HEK293 (cell line): Measurements from ENCODE around the gene PGAP1.

ENCODE experiments used
- CTCF ChIA-PET: fragments of 350-600 bp; formaldehyde crosslinking; extraction: SDS; loops from one replicate; lab custom pipeline; 2021; ENCODE audit warnings: antibody characterized with exemption; lab: Yijun Ruan, JAX
- POLR2A ChIA-PET: fragments of 300-600 bp; formaldehyde crosslinking; extraction: SDS; loops from one replicate; lab custom pipeline; 2020; ENCODE audit warnings: antibody characterized with exemption, inconsistent platforms; lab: Yijun Ruan, JAX
- H3K27ac ChIP-seq: fragments of 200-500 bp; sonication (Bioruptor generic); 2 replicates; pipeline ENCODE4 v1.5.1; 2014; ENCODE audit warnings: low read depth, low read length, control low read depth, inconsistent platforms; ENCODE audit errors: extremely low read depth
- H3K36me3 ChIP-seq, 2 experiments: fragments of 200-500 bp in 1 of 2; sonication (Bioruptor generic) in 1 of 2; 1 replicate in 1 of 2; 2 replicates in 1 of 2; pipeline ENCODE4 v1.5.1; 2014 to 2017; ENCODE audit warnings: inconsistent platforms in 2 of 2, low read length in 2 of 2; ENCODE audit not compliant: control insufficient read depth in 2 of 2, insufficient read depth in 1 of 2
- H3K4me1 ChIP-seq: fragments of 200-500 bp; sonication (Bioruptor generic); 2 replicates; pipeline ENCODE4 v1.5.1; 2014; ENCODE audit warnings: mild to moderate bottlenecking, low read length, inconsistent platforms; ENCODE audit not compliant: control insufficient read depth, insufficient read depth
- H3K4me3 ChIP-seq: 2 replicates; pipeline ENCODE4 v1.5.1; 2011; ENCODE audit warnings: low read depth, mild to moderate bottlenecking, control low read depth, low read length, moderate library complexity
- H3K9me3 ChIP-seq: fragments of 200-500 bp; sonication (Bioruptor generic); 2 replicates; pipeline ENCODE4 v1.5.1; 2014; ENCODE audit warnings: low read depth, low read length, inconsistent platforms; ENCODE audit not compliant: control insufficient read depth, insufficient read depth
- ATF2 ChIP-seq: fragments of 450-650 bp; formaldehyde crosslinking; IDR thresholded peaks from 2 replicates; pipeline ENCODE4 v1.5.1; 2016; ENCODE audit warnings: missing biosample characterization, missing genetic modification characterization, low read depth
- IKZF3 ChIP-seq: fragments of 450-650 bp; IDR thresholded peaks from 2 replicates; pipeline ENCODE4 v1.5.0; 2018; ENCODE audit warnings: missing biosample characterization, mild to moderate bottlenecking, missing genetic modification characterization, moderate library complexity
- REPIN1 ChIP-seq: fragments of 450-650 bp; formaldehyde crosslinking; IDR thresholded peaks from 2 replicates; pipeline ENCODE4 v1.5.1; 2017; ENCODE audit warnings: missing biosample characterization, missing genetic modification characterization, low read depth
- ZBTB17 ChIP-seq: fragments of 450-650 bp; formaldehyde crosslinking; IDR thresholded peaks from 2 replicates; pipeline ENCODE4 v1.5.1; 2016; ENCODE audit warnings: missing biosample characterization, missing genetic modification characterization
- ZBTB20 ChIP-seq: fragments of 450-650 bp; formaldehyde crosslinking; IDR thresholded peaks from 2 replicates; pipeline ENCODE4 v1.5.1; 2016; ENCODE audit warnings: missing biosample characterization, missing genetic modification characterization
- ZBTB21 ChIP-seq: fragments of 450-650 bp; formaldehyde crosslinking; IDR thresholded peaks from 2 replicates; pipeline ENCODE4 v1.5.1; 2017; ENCODE audit warnings: missing biosample characterization, missing genetic modification characterization
- ZFHX2 ChIP-seq: fragments of 450-650 bp; formaldehyde crosslinking; conservative IDR thresholded peaks from 2 replicates; pipeline ENCODE4 v1.5.1; 2016; ENCODE audit warnings: missing biosample characterization, missing genetic modification characterization
- ZNF10 ChIP-seq: fragments of 450-650 bp; formaldehyde crosslinking; IDR thresholded peaks from 2 replicates; pipeline ENCODE4 v1.5.1; 2017; ENCODE audit warnings: missing biosample characterization, missing genetic modification characterization
- ZNF223 ChIP-seq: fragments of 450-650 bp; formaldehyde crosslinking; IDR thresholded peaks from 2 replicates; pipeline ENCODE4 v1.5.1; 2016; ENCODE audit warnings: missing biosample characterization, missing genetic modification characterization
- ZNF24 ChIP-seq: fragments of 450-650 bp; formaldehyde crosslinking; IDR thresholded peaks from 2 replicates; pipeline ENCODE4 v1.5.1; 2016; ENCODE audit warnings: missing biosample characterization, missing genetic modification characterization
- ZNF292 ChIP-seq: fragments of 450-650 bp; formaldehyde crosslinking; IDR thresholded peaks from 2 replicates; pipeline ENCODE4 v1.5.1; 2016; ENCODE audit warnings: low read depth, missing biosample characterization, missing genetic modification characterization, borderline replicate concordance
- ZNF37A ChIP-seq: fragments of 450-650 bp; IDR thresholded peaks from 2 replicates; pipeline ENCODE4 v1.5.1; 2018; ENCODE audit warnings: missing biosample characterization, missing genetic modification characterization
- ZNF433 ChIP-seq: fragments of 450-650 bp; formaldehyde crosslinking; IDR thresholded peaks from 2 replicates; pipeline ENCODE4 v1.5.1; 2016; ENCODE audit warnings: missing biosample characterization, missing genetic modification characterization, low read depth
- ZNF473 ChIP-seq: fragments of 450-650 bp; formaldehyde crosslinking; IDR thresholded peaks from 2 replicates; pipeline ENCODE4 v1.5.1; 2017; ENCODE audit warnings: missing biosample characterization, missing genetic modification characterization
- ZNF529 ChIP-seq: fragments of 450-650 bp; formaldehyde crosslinking; IDR thresholded peaks from 2 replicates; pipeline ENCODE4 v1.5.1; 2017; ENCODE audit warnings: missing genetic modification characterization, missing biosample characterization; ENCODE audit not compliant: insufficient replicate concordance
- ZNF544 ChIP-seq: fragments of 450-650 bp; formaldehyde crosslinking; IDR thresholded peaks from 2 replicates; pipeline ENCODE4 v1.5.0; 2017; ENCODE audit warnings: missing biosample characterization, missing genetic modification characterization
- ZNF585B ChIP-seq: fragments of 450-650 bp; formaldehyde crosslinking; IDR thresholded peaks from 2 replicates; pipeline ENCODE4 v1.5.1; 2016; ENCODE audit warnings: missing biosample characterization, missing genetic modification characterization
- ZNF596 ChIP-seq: fragments of 450-650 bp; IDR thresholded peaks from 2 replicates; pipeline ENCODE4 v1.5.0; 2018; ENCODE audit warnings: missing biosample characterization, mild to moderate bottlenecking, missing genetic modification characterization, moderate library complexity
- ZNF621 ChIP-seq: fragments of 450-650 bp; formaldehyde crosslinking; IDR thresholded peaks from 2 replicates; pipeline ENCODE4 v1.5.1; 2017; ENCODE audit warnings: missing biosample characterization, missing genetic modification characterization
- ZNF629 ChIP-seq: fragments of 450-650 bp; formaldehyde crosslinking; IDR thresholded peaks from 2 replicates; pipeline ENCODE4 v1.5.1; 2017; ENCODE audit warnings: missing biosample characterization, missing genetic modification characterization
- ZNF645 ChIP-seq: fragments of 450-650 bp; formaldehyde crosslinking; IDR thresholded peaks from 2 replicates; pipeline ENCODE4; 2016; ENCODE audit warnings: missing biosample characterization, missing genetic modification characterization
- ZNF660 ChIP-seq: fragments of 450-650 bp; IDR thresholded peaks from 2 replicates; pipeline ENCODE4 v1.5.1; 2018; ENCODE audit warnings: missing biosample characterization, mild to moderate bottlenecking, missing genetic modification characterization
- ZNF747 ChIP-seq: fragments of 450-650 bp; formaldehyde crosslinking; IDR thresholded peaks from 2 replicates; pipeline ENCODE4 v1.5.1; 2016; ENCODE audit warnings: missing biosample characterization, missing genetic modification characterization
- ZNF768 ChIP-seq: fragments of 450-650 bp; formaldehyde crosslinking; IDR thresholded peaks from 2 replicates; pipeline ENCODE4 v1.5.1; 2018; ENCODE audit warnings: missing biosample characterization, mild to moderate bottlenecking, missing genetic modification characterization
- ZNF776 ChIP-seq: fragments of 450-650 bp; formaldehyde crosslinking; IDR thresholded peaks from 2 replicates; pipeline ENCODE4 v1.5.0; 2017; ENCODE audit warnings: missing biosample characterization, missing genetic modification characterization, borderline replicate concordance
- TF ChIP-seq, protein P1 (sequence below): fragments of 450-650 bp; formaldehyde crosslinking; IDR thresholded peaks from 2 replicates; pipeline ENCODE4 v1.5.1; 2016; ENCODE audit warnings: missing biosample characterization, missing genetic modification characterization
- TF ChIP-seq, protein P2 (sequence below): fragments of 450-650 bp; formaldehyde crosslinking; conservative IDR thresholded peaks from 2 replicates; pipeline ENCODE4 v1.5.1; 2016; ENCODE audit warnings: low read depth, missing biosample characterization, missing genetic modification characterization

PGAP1 gene

GRCh38 chr2:196899976-196900375 is 26.5 kb downstream of the PGAP1 start:
- TF ChIP-seq ZNF776 (tag by site-specific recombination), result no peak
- TF ChIP-seq ZNF10 (tag by site-specific recombination), result no peak
- TF ChIP-seq ZNF223, result no peak
- TF ChIP-seq ZNF629 (tag by site-specific recombination), result no peak
- TF ChIP-seq ZNF585B, result no peak
- TF ChIP-seq ZNF768 (tag by site-specific recombination), result no peak
- TF ChIP-seq ZNF473 (tag by site-specific recombination), result no peak
- no peak for TF ChIP-seq ZNF596 (tag by site-specific recombination)
- TF ChIP-seq ZBTB21 (tag by site-specific recombination), result no peak
- TF ChIP-seq ZNF645 (tag by site-specific recombination), result no peak
- TF ChIP-seq ZNF433 (tag by site-specific recombination), result no peak
- TF ChIP-seq ZNF544 (tag by site-specific recombination), result no peak
- no peak for TF ChIP-seq ATF2
- no peak for TF ChIP-seq ZNF660 (tag by site-specific recombination)
- TF ChIP-seq ZBTB20 (tag by site-specific recombination), result no peak
- TF ChIP-seq IKZF3, result no peak
- TF ChIP-seq REPIN1 (tag by site-specific recombination), result no peak
- TF ChIP-seq, all 188 proteins: peak for 0
- POLR2A ChIA-PET, result interaction anchor here (0.6 kb wide), 1 partner anchor 25 kb away, joined by 3 read pairs; no protein-coding TSS in a partner anchor
- Histone ChIP-seq H3K4me1 (peaks cover 3% of the 10 kb centered on the region; the same call in 1 of the 2 replicates), H3K36me3 (peaks cover 29 to 45% of the 10 kb centered on the region in 2 experiments), H3K27ac (no peak overlapping the region), H3K9me3 (no peaks in the 10 kb centered on the region), H3K4me3 (no peak overlapping the region)
- CTCF ChIA-PET, result no interaction called here

- H3K9me3 ChIP-seq, result no peaks in the 10 kb centered on the region
- H3K4me1 ChIP-seq, result no peaks in the 10 kb centered on the region
- peaks cover 43 to 46% of the 10 kb centered on the region in 2 experiments for H3K36me3 ChIP-seq
- no peak overlapping the region for H3K27ac ChIP-seq
- ChIA-PET POLR2A (no interaction called here), CTCF (interaction anchor here (0.5 to 0.7 kb wide), 7 partner anchors 11 to 519 kb away, joined by 3 to 4 read pairs (median 3); partner anchors contain the start of gene GTF3C3)
- no peak overlapping the region for H3K4me3 ChIP-seq
- TF ChIP-seq ZNF621 (tag by site-specific recombination) (no peak), ZNF24 (tag by site-specific recombination) (no peak), ZNF292 (no peak), ZNF529 (tag by site-specific recombination) (no peak), ZNF37A (no peak), ZNF747 (tag by site-specific recombination) (no peak), ZFHX2 (no peak), ZBTB17 (tag by site-specific recombination) (no peak)
- TF ChIP-seq, protein P1, sequence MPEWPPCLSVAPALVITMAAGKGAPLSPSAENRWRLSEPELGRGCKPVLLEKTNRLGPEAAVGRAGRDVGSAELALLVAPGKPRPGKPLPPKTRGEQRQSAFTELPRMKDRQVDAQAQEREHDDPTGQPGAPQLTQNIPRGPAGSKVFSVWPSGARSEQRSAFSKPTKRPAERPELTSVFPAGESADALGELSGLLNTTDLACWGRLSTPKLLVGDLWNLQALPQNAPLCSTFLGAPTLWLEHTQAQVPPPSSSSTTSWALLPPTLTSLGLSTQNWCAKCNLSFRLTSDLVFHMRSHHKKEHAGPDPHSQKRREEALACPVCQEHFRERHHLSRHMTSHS (tag by site-specific recombination), result no peak
- TF ChIP-seq, protein P2, sequence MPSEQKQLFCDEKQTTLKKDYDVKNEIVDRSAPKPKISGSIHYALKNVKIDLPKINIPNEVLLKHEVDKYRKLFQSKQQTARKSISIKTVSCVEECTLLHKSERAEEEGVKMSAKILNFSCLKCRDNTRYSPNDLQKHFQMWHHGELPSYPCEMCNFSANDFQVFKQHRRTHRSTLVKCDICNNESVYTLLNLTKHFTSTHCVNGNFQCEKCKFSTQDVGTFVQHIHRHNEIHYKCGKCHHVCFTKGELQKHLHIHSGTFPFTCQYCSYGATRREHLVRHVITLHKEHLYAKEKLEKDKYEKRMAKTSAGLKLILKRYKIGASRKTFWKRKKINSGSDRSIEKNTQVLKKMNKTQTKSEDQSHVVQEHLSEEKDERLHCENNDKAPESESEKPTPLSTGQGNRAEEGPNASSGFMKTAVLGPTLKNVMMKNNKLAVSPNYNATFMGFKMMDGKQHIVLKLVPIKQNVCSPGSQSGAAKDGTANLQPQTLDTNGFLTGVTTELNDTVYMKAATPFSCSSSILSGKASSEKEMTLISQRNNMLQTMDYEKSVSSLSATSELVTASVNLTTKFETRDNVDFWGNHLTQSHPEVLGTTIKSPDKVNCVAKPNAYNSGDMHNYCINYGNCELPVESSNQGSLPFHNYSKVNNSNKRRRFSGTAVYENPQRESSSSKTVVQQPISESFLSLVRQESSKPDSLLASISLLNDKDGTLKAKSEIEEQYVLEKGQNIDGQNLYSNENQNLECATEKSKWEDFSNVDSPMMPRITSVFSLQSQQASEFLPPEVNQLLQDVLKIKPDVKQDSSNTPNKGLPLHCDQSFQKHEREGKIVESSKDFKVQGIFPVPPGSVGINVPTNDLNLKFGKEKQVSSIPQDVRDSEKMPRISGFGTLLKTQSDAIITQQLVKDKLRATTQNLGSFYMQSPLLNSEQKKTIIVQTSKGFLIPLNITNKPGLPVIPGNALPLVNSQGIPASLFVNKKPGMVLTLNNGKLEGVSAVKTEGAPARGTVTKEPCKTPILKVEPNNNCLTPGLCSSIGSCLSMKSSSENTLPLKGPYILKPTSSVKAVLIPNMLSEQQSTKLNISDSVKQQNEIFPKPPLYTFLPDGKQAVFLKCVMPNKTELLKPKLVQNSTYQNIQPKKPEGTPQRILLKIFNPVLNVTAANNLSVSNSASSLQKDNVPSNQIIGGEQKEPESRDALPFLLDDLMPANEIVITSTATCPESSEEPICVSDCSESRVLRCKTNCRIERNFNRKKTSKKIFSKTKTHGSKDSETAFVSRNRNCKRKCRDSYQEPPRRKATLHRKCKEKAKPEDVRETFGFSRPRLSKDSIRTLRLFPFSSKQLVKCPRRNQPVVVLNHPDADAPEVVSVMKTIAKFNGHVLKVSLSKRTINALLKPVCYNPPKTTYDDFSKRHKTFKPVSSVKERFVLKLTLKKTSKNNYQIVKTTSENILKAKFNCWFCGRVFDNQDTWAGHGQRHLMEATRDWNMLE (tag by site-specific recombination), result no peak
Measured at GRCh38 chr2:196891136-196891535, 35.4 kb downstream of the PGAP1 start.
